Measurements from ENCODE around the gene TSHZ1. TPM values are rescaled to one million over a fixed set of nuclear protein-coding genes. Genes with fewer than 3 reads are reported as not detected.

Gene TSHZ1
- total RNA-seq, 2 experiments from 2014 or later = 5.9 to 9.5 TPM

GRCh38 chr18:75211002-75211621 is 515 bp downstream of the TSHZ1 start:
- peak overlapping the region; percentile 88; the same call in 1 of the 2 replicates for H2AFZ ChIP-seq (ENCODE audit: low read length)
- no peaks in the 10 kb centered on the region for H3K36me3 ChIP-seq (ENCODE audit: insufficient read depth, low read length)
- H3K4me2 ChIP-seq (ENCODE audit: low read length) = peak overlapping the region; percentile 93
- no peaks in the 10 kb centered on the region; the same call in 1 of the 2 replicates for H4K20me1 ChIP-seq (ENCODE audit: insufficient read depth, low read length)
- H3K9me3 ChIP-seq (ENCODE audit: low read length) = no peaks in the 10 kb centered on the region
- H3K79me2 ChIP-seq (ENCODE audit: insufficient read depth, low read depth, low read length) = no peaks in the 10 kb centered on the region
- H3K4me1 ChIP-seq (ENCODE audit: insufficient read depth, low read length, poor library complexity, severe bottlenecking) = peaks cover 13% of the 10 kb centered on the region
- peak overlapping the region; percentile 74 for H3K27ac ChIP-seq (ENCODE audit: low read depth, low read length, poor library complexity, severe bottlenecking)
- ChIA-PET POLR2A (no interaction called here), CTCF (ENCODE audit: unreplicated experiment) (no interaction called here)
- TF ChIP-seq, protein P1, sequence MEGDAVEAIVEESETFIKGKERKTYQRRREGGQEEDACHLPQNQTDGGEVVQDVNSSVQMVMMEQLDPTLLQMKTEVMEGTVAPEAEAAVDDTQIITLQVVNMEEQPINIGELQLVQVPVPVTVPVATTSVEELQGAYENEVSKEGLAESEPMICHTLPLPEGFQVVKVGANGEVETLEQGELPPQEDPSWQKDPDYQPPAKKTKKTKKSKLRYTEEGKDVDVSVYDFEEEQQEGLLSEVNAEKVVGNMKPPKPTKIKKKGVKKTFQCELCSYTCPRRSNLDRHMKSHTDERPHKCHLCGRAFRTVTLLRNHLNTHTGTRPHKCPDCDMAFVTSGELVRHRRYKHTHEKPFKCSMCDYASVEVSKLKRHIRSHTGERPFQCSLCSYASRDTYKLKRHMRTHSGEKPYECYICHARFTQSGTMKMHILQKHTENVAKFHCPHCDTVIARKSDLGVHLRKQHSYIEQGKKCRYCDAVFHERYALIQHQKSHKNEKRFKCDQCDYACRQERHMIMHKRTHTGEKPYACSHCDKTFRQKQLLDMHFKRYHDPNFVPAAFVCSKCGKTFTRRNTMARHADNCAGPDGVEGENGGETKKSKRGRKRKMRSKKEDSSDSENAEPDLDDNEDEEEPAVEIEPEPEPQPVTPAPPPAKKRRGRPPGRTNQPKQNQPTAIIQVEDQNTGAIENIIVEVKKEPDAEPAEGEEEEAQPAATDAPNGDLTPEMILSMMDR (conservative IDR thresholded peaks at IDR 0.05; ENCODE audit: low read length) = 0 out of 2 replicates have a peak, but pooled peaks have one; percentile 18
- TF ChIP-seq EZH2phosphoT487 (IDR thresholded peaks at IDR 0.05; ENCODE audit: borderline replicate concordance, low read depth, low read length) = no peak
- no TSS peak for BruUV-seq (replicated peaks)
- peak; percentile 31 for DNase-seq (ENCODE audit: low spot score)
- no peaks in the 10 kb centered on the region for H3K9me2 ChIP-seq (ENCODE audit: insufficient read depth, low read length)
- intact Hi-C loops (cut with micrococcal nuclease; ENCODE audit: unreplicated experiment) = loop anchor here (5.0 to 10.0 kb wide), 2 partner anchors 714 to 1284 kb away; partner anchors contain the start of genes CNDP2 and ZNF516
- peak overlapping the region; percentile 86 for H3K4me3 ChIP-seq (ENCODE audit: low read depth, low read length, poor library complexity, severe bottlenecking)

DNA sequence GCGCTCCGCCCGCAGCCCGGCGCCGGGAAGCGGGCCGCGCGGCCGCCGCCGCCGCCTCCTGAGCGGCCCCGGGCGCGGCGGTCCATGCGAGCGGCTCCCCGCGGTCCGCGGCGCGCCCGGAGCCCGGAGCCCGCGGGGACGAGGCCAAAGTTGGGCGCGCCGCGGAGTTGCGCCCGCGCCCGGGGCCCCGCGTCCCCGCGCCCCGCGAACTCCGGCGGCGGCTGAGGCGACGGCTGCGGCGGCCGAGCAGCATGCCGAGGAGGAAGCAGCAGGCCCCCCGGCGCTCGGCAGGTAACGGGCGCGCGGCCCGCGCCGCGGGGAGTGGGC is 992 bp downstream of the TSHZ1 start:
- ChIA-PET CTCF (ENCODE audit: unreplicated experiment) (no interaction called here), POLR2A (no interaction called here)
- no peak for TF ChIP-seq EZH2phosphoT487 (IDR thresholded peaks at IDR 0.05; ENCODE audit: borderline replicate concordance, low read depth, low read length)
- TF ChIP-seq, protein P1 (conservative IDR thresholded peaks at IDR 0.05; ENCODE audit: low read length) = no peak
- peak overlapping the region; percentile 67 for H3K4me3 ChIP-seq (ENCODE audit: low read depth, low read length, poor library complexity, severe bottlenecking)
- no peaks in the 10 kb centered on the region for H3K9me3 ChIP-seq (ENCODE audit: low read length)
- no peaks in the 10 kb centered on the region for H3K36me3 ChIP-seq (ENCODE audit: insufficient read depth, low read length)
- no peaks in the 10 kb centered on the region; the same call in 1 of the 2 replicates for H4K20me1 ChIP-seq (ENCODE audit: insufficient read depth, low read length)
- no TSS peak for BruUV-seq (replicated peaks)
- H3K27ac ChIP-seq (ENCODE audit: low read depth, low read length, poor library complexity, severe bottlenecking) = no peak overlapping the region
- H3K4me1 ChIP-seq (ENCODE audit: insufficient read depth, low read length, poor library complexity, severe bottlenecking) = peaks cover 13% of the 10 kb centered on the region
- H2AFZ ChIP-seq (ENCODE audit: low read length) = no peak overlapping the region
- intact Hi-C loops (cut with micrococcal nuclease; ENCODE audit: unreplicated experiment) = loop anchor here (5.0 to 10.0 kb wide), 2 partner anchors 714 to 1283 kb away; partner anchors contain the start of genes CNDP2 and ZNF516
- no peaks in the 10 kb centered on the region for H3K79me2 ChIP-seq (ENCODE audit: insufficient read depth, low read depth, low read length)
- peak overlapping the region; percentile 58 for H3K4me2 ChIP-seq (ENCODE audit: low read length)
- H3K9me2 ChIP-seq (ENCODE audit: insufficient read depth, low read length) = no peaks in the 10 kb centered on the region
- DNase-seq (ENCODE audit: low spot score) = peak; percentile 8
